Superior temporal gyrus (tissue), 1 donor: Measurements from ENCODE around the gene CLCN1.

Experiments used
- DNase-seq: peaks from one replicate; pipeline ENCODE4 v3.0.0-alpha.2; 2016; ENCODE audit errors: extremely low spot score

CLCN1 gene

GRCh38 chr7:143331179-143331801, 15.4 kb downstream of the CLCN1 start:
- no peak for DNase-seq

- no peak for DNase-seq
Measured at GRCh38 chr7:143334244-143334643, 18.3 kb downstream of the CLCN1 start.

GRCh38 chr7:143337216-143337615, 21.3 kb downstream of the CLCN1 start:
- DNase-seq: no peak

GRCh38 chr7:143341842-143342241, 25.9 kb downstream of the CLCN1 start:
- DNase-seq: no peak

GRCh38 chr7:143343596-143343995, 27.7 kb downstream of the CLCN1 start:
- DNase-seq: no peak

- no peak for DNase-seq
Measured at GRCh38 chr7:143345428-143345900, 29.6 kb downstream of the CLCN1 start.

- DNase-seq: no peak
Measured at GRCh38 chr7:143346018-143346417, 30.1 kb downstream of the CLCN1 start.

- no peak for DNase-seq
Measured at GRCh38 chr7:143347950-143348349, 32.0 kb downstream of the CLCN1 start.

- DNase-seq: peak; percentile 76
Measured at GRCh38 chr7:143351060-143351459, 35.1 kb downstream of the CLCN1 start.

- DNase-seq: no peak
Measured at GRCh38 chr7:143351574-143351973, 35.7 kb downstream of the CLCN1 start.

- no peak for DNase-seq
Measured at GRCh38 chr7:143352531-143353002, 36.7 kb downstream of the CLCN1 start.

GRCh38 chr7:143354376-143354775, 38.5 kb downstream of the CLCN1 start:
- DNase-seq: no peak

- no peak for DNase-seq
Measured at GRCh38 chr7:143354965-143355364, 39.1 kb downstream of the CLCN1 start.

- DNase-seq: no peak
Measured at GRCh38 chr7:143355450-143356385, 39.8 kb downstream of the CLCN1 start.

GRCh38 chr7:143356414-143357050, 40.6 kb downstream of the CLCN1 start:
- DNase-seq: no peak

GRCh38 chr7:143358626-143359025, 42.7 kb downstream of the CLCN1 start:
- no peak for DNase-seq

- no peak for DNase-seq
Measured at GRCh38 chr7:143359771-143360353, 44.0 kb downstream of the CLCN1 start.

GRCh38 chr7:143360788-143361551, 45.1 kb downstream of the CLCN1 start:
- no peak for DNase-seq

- DNase-seq: no peak
Measured at GRCh38 chr7:143361552-143362130, 45.7 kb downstream of the CLCN1 start.

- no peak for DNase-seq
Measured at GRCh38 chr7:143362131-143363015, 46.5 kb downstream of the CLCN1 start, which contains the start of gene FAM131B. Gene FAM131B, minus strand, starts transcription at chr7:143362713. Its CDS starts 110 bp downstream, at chr7:143362603.
